DMS53 treated with DMSO at 0.1 percent for 48 hours (cell line): ENCODE data around the gene CLIP4.

Experiments
- DNase-seq: peaks from one replicate; lab custom pipeline; 2025; ENCODE audit not compliant: unreplicated experiment; lab: John Stamatoyannopoulos, UW

CLIP4 gene

DNA sequence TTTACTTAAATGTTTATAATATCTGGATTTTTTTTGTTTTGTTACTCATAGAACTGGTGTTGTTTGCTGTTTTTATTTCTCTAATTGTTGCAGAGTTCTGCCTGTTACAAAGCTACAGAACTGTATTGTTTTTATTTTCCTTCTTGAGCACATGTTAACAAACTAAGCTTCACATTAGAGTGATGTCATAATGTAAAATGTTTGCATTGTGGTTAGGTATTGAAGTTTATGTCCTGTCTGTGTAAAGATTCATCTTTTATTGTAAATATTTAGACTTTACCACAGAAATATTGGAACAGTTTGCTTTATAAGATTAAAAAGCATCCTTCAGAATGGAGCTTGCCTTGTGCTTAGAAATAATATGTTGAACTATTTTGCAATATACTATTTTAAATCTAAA, 67.7 kb downstream of the CLIP4 start:
- DNase-seq, result peak; percentile 13

DNA sequence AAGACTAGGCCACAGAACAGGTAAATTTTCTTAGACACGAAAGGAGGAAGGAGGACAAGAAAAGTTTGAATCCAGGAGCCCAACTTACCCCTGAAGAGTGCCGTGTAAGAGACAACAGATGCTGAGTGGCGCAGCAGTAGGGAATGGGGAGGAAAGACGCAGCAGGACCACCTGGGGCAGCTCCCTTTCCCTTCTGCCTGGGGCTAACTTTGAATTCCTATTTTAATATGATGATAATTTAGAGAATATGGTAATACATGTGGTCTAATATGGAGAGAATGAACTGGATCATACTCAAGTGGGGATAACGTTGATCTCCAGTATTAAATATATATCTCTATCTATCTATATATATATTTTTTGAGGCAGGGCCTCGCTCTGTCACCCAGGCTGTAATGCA, 69.3 kb downstream of the CLIP4 start:
- DNase-seq, result no peak

DNA sequence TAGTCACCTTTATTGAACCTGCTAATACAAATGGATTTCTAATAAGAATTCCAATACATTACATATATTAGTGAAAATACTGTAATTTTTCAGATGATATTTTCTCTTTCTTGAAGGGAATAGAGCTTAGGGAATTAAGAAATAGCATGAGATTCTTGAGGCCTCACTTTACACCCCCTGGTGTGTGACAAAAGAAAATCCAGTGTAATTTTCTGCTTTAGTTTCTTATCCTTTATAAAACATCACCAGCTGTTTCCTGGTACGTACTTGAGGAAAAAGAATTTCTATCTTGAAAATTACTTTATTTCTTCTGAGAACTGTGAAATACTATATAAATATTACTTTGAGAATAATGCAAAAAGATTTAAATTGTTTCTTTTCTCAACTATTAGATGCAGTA, 71.6 kb downstream of the CLIP4 start:
- DNase-seq, result no peak

DNA sequence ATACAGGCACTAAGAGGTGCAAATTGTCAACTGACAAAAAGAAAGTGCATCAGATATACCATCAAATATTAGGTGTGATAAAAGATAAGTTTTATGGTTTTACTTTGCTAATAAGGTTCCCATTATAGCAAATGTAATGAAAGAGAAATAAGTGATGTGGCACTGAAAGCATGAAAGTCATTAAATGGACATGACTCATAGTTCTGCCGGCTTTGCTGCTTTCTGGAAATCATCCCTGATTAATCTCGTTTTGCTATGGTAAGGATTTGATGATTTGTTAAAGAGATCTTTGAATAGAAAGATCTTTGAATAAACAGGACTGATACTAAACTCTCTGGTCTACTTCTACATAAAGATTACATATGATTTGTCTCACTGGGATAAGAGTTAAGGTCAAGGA, 72.7 kb downstream of the CLIP4 start:
- DNase-seq, result no peak

DNA sequence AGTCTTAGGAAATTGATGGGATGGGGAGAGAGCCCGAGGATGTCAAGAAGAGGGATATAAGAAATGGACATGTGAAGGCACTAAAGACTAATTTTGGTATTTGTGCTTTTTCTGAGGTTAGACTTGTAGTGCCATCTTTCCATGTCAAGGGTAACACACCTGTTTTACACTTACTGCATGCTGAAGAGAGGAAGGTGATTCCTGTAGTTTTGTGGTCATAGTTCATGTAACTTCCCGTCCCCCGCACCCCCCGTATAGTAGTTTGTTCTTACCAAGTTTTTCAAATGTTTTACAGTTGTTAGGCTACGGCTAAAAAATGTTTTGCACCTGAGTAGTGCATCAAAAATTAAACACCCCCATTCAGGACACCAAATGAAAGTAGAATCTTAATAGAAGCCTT, 73.8 kb downstream of the CLIP4 start:
- no peak for DNase-seq

DNA sequence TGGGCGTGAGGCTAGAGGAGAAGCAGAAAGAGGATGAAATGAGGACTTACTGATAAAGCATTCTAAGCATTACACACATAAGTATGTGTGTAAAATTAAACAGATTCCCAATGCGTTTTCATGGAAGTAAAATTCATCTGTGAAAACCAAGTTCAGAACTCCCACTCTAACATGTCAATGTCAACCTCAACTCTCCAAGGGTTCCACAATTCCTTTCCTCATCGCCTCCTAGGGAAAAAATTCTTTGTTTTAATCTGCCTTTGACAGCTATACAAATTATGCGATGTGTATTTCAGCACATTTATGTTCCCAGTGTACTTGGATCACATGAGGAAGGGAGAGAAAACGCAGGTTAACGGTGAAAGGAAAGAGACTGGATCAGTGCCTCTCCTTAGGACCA, 76.6 kb downstream of the CLIP4 start:
- DNase-seq, result no peak

DNA sequence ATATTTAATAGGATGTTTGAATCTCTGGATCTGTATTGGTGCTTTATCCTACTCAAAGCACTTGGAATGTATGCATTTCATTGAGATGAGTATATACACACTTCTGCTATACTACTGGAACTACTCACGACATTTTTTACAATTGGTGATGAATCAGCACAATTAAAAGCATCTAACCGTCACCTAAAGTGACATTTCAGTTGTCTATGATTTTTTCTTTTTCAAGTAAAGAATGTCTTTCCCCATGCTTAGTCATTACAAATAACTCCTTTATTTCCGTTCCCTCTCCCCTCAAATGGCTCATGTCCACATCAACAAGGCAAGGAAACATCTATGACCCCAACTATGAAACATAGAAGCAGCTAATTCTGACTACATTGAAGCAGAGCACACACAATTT, 77.3 kb downstream of the CLIP4 start:
- DNase-seq, result no peak

DNA sequence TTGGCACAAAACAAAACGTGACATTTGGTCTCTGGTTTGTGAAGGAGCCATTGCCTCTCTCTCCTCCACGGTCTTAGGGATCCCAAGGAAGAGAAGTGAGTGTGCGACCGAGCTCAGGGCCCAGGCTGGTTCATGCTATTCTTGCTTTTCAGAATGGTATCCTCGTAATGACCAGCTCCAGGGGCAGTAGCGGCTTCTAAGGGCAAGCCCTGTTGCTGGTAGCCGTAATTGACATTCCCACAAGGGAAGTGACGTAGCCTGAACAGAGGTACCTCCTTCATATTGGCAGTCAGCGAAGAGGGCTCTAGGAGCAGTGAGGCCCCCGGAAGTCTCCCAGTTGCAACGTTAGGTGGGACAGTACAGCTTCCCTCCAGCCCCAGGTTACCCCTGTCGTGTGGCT, 77.9 kb downstream of the CLIP4 start:
- no peak for DNase-seq

DNA sequence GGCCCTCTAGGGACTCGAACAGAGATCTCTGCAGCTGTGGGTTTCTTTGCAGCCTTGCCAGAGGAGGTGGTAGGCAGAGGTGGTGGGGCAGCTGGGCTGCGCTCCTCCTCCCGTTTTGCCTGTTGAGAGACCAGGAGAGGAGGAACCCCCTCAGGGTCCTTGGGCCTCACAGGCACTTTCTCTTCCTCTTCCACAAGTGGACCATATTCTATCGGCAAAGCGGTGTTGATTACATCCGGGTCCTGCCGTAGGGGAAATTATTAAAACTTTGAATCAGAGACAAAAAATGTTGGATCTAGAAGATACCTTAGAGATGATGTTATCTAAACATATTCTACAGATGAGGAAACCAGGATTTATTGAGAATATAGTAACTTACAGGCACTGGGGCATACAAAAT, 78.5 kb downstream of the CLIP4 start:
- no peak for DNase-seq

DNA sequence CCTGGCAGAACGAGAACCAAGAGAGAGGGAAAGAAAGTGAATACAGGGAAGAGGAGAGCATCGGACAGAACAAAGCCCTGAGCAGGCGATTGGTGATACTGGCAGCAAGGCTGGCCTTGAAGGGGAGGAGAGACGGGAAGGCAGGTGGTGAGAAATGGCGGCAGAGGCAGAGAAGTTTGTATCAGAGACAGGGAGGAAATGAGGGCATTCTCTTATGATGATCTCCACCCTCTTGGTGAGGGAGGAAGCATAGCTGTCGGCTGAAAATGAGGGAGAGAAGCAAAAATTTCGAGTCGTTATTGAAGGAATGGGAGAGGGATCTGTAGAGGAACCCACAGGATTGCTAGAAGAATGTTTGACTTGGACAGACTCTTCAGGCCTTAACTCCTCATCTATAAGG, 80.6 kb downstream of the CLIP4 start:
- DNase-seq, result no peak

DNA sequence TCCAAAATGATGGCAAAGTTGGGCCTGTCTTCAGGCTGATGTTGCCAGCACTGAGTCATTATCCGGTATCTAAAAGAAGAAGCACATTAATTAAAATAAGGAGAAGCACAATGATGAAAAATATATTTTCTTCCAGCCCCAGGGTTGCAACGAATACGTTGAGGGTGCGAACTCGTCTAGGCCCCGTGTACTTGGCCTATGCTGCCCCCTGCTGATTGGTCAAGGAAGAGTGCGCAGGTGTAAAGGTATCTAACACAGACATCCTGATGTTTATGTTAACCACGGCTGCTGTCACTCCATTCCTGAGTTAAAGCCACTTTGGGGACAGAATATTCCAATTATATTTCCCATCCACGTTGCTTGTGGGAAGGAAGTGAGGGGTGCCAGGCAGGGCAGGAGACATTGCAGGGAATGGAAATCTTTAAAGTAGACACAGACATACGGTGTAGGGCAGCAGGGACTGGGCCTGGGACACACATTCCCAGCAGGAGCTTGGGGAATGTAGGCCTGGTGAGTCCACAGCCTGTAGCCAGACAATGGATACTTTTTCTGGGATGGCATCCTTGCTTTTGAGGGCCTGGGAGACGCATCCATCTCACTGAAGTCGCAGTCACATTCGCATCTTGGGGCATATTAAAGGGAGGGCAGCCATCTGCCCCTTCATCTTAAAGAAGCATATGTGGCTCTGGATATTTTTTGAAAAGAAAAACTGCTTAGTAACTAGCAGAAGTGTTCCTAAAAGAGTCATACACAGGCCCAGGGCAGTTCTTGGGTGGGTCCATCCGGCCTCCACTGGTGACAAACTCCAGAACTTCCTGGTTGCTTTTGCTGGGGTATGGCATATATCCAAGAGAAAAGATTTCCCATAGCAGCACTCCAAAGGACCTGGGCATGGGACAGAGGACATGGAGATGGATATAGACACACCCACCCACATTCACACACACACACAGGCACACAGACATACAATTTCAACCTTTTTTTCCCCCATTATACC, 81.9 kb downstream of the CLIP4 start:
- peak; percentile 28 for DNase-seq

DNA sequence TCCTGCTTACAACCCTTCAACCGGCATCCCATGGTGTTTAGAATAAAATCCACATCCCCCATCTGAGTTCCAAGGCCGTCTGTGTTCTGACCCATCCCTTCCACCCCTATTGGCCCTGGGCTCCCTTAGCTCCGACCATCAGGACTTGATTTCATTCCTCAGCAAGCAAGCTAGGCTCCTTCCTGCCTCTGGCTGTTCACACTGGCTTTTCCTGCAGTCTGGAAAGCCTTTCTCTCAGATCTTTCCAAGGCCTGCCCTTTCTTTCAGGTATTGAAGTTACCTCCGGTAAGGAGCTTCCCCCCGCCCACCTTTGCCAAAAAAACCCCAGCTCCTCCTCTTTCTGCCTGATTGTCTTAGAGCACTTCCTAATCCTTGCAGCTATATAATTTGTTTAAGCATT, 86.8 kb downstream of the CLIP4 start:
- DNase-seq, result no peak

DNA sequence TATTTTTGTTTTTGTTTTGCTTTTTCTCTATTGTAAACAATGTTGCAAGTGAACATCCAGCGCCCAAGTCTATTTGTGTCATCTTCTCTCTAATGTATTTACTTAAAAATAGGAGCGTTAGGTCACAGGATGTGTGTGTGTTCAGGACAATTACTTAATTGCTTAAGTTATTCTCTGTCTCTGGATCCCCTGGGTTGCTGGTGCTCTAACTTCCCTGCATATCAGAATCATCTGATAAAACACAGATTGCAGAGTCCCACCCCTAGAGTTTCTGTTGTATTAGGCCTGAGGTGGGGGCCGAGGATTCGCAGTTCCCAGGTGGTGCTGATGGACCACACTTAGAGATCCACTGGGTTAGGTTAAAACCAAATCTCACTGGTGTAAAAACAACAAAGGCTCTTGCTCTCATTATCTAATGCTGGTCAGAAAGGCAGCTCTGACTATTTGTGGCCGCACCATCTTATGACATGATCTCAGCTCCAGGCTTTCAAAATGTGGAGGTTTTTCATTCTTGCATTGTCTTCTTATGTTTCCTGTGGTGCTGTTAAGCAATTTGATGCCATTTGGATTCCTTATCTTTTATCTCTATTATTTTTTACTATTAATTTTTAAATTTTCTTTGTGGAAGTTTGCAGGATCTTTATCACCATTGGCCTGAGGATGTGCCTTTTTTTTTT, 87.7 kb downstream of the CLIP4 start:
- no peak for DNase-seq

DNA sequence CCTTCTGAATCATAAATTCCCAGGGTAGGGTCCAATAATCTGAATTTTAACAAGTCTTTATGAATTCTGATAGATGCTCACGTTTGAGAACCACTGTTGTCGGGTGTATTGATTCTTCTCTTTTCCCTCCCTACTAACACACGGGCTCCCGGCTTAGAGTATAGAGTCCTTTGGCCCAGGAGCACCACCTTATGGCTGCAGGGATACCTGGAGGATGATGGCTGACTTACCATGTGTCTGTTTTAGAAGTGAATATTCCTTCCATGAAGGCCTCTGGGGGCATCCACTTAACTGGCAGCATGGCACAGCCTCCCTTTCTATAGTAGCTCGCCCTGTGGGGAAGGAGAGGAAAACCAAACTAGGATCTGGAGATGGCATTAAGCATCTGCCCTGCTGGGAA, 91.7 kb downstream of the CLIP4 start:
- DNase-seq, result no peak

DNA sequence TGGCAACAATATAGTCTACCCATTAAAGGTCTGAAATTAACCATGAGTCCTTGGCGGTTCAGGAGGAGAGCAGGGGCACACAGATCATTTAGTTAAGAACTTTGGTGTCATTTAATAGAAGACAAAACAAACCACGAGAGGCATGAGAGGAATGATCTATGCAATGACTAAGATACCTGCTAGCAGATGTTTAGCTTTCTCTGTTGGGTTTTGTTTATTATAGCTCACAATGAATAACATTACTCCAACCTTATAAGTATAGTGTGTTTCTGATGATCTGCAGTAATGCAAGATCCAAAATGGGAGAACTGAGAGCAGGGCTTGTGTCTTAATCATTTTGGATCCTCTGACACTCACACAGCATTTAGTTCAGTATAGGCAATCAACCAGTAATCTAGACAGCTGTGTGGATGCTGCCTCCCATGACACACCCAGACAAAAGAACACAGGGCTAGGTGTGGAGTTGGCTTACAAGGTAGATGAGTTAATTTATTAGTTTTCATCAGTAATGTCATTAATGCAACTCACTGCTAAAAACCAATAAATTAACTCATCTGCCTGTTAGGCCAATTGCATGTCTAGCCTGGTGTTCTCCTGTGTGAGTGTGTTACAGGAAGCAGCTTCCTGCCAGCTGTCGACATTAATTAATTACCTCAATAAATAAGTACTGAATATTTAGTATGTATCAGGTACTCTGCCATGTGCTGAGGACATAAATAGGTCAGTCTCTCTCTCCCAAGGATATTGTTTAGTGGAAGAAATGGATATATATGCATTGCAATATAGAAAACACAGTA, 92.3 kb downstream of the CLIP4 start:
- no peak for DNase-seq

DNA sequence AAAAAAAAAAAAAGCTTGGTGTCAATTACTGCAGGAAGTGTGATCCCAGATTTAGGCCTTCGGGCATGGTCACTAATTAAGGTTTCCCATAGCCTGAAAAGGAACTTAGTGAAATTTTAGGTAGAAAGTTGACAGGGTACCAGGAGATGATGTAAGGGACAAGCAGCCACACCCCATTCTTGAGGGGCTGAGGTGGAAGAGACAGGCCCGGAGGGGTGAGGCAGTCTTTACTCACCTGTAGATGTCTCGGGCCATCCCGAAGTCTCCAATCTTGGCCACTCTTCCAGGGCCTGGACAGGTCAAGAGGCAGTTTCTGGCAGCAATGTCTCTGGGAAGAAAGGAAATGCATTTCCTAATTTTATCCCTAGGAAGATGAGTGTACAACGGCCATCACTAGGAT, 94.3 kb downstream of the CLIP4 start:
- no peak for DNase-seq

DNA sequence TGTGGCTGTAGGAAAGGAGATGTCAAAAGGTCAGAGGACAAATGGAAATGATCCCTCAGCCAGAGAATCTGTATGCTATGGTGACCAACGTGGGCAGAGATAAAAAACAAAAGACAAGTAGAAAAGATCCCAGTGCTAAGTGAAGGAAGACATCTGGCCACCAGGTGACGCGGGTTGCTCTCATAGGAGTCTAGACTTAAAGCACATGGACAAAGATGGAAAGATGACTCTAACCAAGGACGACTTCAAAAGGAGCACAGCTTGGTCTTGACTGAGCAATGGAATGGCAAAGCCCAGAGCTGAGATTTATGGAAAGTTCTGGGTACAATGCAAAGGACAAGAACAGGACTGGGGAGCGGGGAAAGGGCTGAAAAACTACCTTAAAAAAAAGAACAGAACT, 96.8 kb downstream of the CLIP4 start:
- DNase-seq, result no peak

DNA sequence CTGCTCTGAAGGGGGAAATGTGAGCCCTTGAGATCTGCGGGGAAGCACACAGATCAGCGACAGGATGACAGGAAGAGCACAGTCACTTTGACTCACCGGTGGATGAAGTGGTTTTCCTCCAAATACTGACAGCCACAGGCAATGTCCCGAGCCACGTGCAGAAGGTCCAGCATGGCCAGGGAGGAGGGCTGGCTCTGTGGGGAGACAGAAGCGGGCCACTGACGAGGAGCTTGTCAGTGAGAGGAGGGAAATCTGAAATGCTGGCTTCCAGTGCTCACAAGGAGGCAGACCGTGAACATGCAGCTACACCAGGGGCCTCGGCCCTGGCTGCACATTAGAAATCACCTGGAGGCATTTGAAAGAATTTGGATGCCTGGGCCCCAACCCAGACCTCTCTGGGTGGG, 98.7 kb downstream of the CLIP4 start:
- DNase-seq, result no peak

DNA sequence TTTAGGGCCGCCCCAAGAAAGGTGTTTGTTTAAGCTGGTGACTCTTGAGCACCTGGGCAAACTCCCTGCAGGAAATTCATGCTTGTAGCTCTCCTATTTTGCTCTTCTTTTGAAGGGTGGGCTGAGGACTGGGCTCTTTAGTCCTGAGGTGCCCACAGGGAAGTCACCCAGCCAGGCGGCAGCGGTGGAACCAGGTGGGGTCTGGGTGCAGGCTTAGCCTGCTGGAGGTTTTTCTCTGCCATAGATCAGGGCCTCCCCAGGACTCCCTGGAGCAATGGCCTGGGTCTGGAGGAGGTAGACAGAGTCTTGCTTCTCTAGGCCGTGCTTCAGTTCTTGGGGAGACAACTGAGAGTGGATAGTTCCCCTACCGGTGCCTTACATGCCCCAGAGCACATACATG, 99.9 kb downstream of the CLIP4 start:
- DNase-seq, result no peak

DNA sequence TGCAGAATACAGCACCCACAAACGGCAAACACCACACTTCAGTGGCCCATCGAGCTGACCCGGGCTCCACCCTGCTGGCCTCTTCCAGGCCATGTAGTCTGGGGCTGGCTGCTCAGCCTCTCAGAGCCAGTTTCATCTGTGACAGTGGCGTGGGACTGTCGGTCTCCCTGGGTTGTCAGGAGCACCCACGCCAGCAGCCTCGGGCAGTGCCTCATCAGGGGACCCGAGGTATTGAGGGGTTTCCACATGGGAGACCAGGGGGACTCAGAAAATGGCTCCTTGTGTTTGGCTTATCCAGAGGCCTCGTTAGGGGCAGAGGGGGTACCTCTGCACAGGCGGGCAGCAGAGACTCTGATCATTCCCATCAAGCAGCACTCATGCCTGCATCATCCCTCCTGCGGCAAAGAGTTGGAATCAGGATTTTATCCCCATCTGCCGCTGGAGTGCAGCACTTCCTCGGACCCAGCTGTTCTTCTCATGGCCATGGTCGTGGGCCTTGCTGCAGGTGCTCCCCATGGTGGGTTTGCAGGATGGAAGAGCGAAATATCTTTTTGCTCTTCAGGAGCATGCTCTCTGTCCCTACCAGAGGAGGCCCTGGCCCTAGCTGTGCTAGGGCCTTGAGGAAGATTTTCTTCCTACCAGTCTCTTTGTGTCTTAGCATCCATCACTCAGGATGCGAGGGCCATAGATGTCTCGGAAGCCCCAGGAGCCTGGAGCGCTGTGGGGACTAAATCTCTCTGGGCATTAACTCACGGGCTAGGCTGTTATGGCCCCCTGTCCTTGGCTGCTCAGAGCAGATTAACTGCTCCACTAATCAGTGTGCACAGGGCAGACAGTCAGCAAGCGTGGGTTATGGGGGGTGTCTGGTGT, 100.8 kb downstream of the CLIP4 start:
- DNase-seq, result no peak

DNA sequence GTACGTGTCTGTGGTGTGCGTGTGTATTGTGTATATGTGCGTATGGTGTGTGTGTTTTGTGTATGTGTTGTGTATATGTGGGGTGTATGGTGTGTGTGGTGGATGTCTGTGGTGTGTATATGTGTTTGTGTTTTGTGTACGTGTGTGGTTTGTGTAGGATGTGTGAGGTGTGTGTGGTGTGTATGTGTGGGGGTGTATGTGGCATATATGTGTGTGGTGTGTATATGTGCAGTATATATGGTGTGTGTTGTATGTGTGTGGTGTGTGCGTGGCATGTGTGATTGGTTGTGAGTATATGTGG, 101.3 kb downstream of the CLIP4 start:
- no peak for DNase-seq
